GM10847 (cell line): ENCODE results near the gene ANKRD34B.

ENCODE experiments used
- POLR2A ChIP-seq: IDR thresholded peaks from 2 replicates; pipeline ENCODE4 v1.6.1; 2011; ENCODE audit not compliant: insufficient read length; ENCODE audit errors: extremely low read depth

The ANKRD34B gene

GRCh38 chr5:80509362-80509761 is 60.7 kb downstream of the ANKRD34B start:
- no peak for TF ChIP-seq POLR2A

- no peak for TF ChIP-seq POLR2A
Measured at GRCh38 chr5:80508844-80509243, 61.2 kb downstream of the ANKRD34B start.

- TF ChIP-seq POLR2A: no peak
Measured at GRCh38 chr5:80507663-80508062, 62.4 kb downstream of the ANKRD34B start.
